WI38 (cell line): ENCODE results near the gene GHRHR.
A peak's percentile ranks its signal among the peaks of the same experiment; 100 is the strongest.

Experiments
- H3K4me3 ChIP-seq: 2 replicates; pipeline ENCODE4 v1.5.1; 2011; ENCODE audit warnings: low read depth, mild to moderate bottlenecking, control low read depth, low read length
- TF ChIP-seq, protein P1 (sequence below): IDR thresholded peaks from 2 replicates; pipeline ENCODE4 v1.5.1; 2012; ENCODE audit warnings: low read depth, mild to moderate bottlenecking, control low read depth, low read length

Gene GHRHR

GRCh38 chr7:30938435-30939316 lies 25.1 kb upstream of the GHRHR start:
- no peak overlapping the region for H3K4me3 ChIP-seq

DNA sequence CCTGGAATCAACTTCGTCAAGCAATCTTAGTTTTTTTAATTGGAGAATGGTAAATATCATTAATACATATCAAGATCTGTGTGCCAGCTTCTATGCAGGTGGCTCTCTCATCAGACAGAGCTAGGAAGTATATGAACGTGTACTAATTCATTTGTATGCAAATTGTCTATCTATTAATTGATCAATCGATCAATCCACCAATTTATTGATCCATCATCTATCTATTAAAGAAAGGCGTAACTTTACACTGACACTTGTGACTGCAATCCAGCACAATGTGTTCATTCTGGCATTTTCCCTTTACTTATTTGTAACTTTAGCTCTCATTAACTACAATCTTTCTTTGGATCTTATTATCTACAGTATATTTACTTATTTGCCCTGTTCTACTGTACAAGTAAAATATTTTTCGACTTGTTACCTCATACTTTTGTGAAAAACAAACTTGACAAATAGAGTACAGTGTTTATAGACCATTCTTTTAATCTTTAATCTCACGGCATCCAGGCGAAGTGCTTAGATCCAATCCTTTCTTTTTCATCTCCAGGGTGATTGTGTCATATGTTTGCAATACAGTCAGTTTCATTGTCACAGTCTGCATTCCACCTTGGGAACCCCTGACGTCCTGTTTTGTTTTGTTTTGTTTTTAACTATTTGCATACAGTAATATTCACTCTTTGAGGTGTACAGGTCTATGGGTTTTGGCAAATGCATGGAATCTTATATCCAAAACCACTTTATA lies 22.0 kb upstream of the GHRHR start:
- H3K4me3 ChIP-seq, result no peak overlapping the region
- TF ChIP-seq, protein P1, sequence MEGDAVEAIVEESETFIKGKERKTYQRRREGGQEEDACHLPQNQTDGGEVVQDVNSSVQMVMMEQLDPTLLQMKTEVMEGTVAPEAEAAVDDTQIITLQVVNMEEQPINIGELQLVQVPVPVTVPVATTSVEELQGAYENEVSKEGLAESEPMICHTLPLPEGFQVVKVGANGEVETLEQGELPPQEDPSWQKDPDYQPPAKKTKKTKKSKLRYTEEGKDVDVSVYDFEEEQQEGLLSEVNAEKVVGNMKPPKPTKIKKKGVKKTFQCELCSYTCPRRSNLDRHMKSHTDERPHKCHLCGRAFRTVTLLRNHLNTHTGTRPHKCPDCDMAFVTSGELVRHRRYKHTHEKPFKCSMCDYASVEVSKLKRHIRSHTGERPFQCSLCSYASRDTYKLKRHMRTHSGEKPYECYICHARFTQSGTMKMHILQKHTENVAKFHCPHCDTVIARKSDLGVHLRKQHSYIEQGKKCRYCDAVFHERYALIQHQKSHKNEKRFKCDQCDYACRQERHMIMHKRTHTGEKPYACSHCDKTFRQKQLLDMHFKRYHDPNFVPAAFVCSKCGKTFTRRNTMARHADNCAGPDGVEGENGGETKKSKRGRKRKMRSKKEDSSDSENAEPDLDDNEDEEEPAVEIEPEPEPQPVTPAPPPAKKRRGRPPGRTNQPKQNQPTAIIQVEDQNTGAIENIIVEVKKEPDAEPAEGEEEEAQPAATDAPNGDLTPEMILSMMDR, result no peak

More at GRCh38 chr7:30938435-30939316, 25.1 kb upstream of the GHRHR start:
- TF ChIP-seq, protein P1, result peak; percentile 97

DNA sequence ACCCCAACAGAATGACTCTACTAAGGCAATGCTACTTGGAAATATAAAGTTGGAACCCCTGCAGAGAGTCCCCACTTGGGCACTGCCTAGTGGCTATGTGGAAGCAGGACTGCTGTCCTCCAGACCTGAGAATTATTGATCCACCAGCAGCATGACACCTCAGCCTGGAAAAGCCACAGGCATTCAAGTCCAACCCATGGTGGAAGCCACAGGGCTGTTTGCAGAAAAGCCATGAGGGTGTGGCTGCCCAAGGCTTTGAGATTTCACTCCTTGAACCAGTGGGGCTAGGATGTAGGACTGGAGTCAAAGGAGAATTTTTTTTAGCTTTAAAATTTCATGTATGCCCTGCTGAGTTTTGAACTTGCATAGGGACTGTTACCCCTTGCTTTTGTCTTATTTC lies 13.6 kb upstream of the GHRHR start:
- TF ChIP-seq, protein P1, result no peak
- no peak overlapping the region for H3K4me3 ChIP-seq

GRCh38 chr7:30954914-30955313 lies 8.8 kb upstream of the GHRHR start:
- H3K4me3 ChIP-seq, result no peak overlapping the region
- TF ChIP-seq, protein P1, result no peak

DNA sequence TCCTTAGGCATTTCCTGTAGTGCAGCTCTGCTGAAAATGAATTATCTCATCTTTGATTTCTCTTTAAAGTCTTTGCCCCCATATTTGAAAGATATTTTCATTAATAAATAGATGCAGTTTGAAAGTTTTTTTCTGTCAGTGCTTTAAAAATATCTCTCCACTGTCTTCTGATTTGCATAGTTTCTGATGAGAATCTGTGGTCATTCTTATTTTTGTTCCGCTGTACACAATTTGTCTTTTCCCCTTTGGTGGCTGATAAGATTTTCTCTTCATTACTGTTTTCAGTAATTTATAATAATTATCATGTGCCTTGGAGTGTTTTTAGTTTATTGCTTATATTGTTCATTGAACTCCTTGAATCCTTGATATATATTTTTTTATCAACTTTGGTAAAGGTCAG lies 7.0 kb upstream of the GHRHR start:
- H3K4me3 ChIP-seq, result no peak overlapping the region
- TF ChIP-seq, protein P1, result no peak

DNA sequence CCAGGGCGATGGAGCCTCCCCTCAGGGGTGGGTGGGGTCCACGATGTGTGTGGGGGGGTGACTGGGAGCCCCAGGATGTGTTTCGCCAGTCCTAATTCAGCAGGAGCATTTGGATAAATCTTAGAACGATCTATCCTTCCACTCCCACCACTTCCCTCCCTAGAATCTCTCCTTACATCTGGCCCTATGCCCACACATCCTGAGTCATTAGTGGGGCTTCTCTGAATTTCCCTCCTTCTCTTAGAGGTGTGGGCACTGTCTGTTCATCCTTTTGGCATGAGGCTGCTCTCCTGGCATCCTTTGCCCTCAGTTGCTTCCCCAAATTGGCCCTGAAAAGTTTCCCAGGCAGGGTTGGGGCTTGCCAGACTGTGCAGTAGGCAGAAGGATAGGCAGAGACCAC lies 1.6 kb downstream of the GHRHR start:
- TF ChIP-seq, protein P1, result no peak
- H3K4me3 ChIP-seq, result no peak overlapping the region

DNA sequence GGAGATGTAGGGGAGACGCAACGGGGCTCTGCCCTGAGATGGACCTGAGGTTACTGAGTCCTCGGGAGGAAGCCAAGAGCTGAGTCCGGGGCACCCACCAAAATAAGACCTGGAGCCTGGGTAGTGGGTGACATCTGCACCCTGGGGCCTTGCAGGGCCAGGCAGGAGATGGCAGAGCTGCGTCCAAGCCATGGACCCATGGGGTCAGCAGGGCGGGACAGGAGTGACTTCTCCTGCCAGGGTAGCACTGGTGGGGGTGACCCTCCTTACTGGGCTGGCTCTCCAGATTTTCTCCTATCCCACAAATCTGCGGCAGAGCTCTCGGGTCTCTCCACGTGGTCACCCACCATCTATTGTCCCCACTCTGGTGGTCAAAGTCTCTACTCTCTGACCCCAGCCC lies 2.1 kb downstream of the GHRHR start:
- TF ChIP-seq, protein P1, result no peak

More for the DNA sequence above, 2.1 kb downstream of the GHRHR start:
- H3K4me3 ChIP-seq, result no peak overlapping the region
